Measurements from ENCODE around the gene SNRNP27. TPM values are rescaled to one million over a fixed set of nuclear protein-coding genes. Genes with fewer than 3 reads are reported as not detected.
A peak's percentile ranks its signal among the peaks of the same experiment; 100 is the strongest.

Gene SNRNP27
- total and polyA plus RNA-seq, 9 of the 15 experiments (the other 6 are each of a cell fraction or from before 2014, with no cell fraction given): 29.2 to 102 (median 65.7) TPM

DNA sequence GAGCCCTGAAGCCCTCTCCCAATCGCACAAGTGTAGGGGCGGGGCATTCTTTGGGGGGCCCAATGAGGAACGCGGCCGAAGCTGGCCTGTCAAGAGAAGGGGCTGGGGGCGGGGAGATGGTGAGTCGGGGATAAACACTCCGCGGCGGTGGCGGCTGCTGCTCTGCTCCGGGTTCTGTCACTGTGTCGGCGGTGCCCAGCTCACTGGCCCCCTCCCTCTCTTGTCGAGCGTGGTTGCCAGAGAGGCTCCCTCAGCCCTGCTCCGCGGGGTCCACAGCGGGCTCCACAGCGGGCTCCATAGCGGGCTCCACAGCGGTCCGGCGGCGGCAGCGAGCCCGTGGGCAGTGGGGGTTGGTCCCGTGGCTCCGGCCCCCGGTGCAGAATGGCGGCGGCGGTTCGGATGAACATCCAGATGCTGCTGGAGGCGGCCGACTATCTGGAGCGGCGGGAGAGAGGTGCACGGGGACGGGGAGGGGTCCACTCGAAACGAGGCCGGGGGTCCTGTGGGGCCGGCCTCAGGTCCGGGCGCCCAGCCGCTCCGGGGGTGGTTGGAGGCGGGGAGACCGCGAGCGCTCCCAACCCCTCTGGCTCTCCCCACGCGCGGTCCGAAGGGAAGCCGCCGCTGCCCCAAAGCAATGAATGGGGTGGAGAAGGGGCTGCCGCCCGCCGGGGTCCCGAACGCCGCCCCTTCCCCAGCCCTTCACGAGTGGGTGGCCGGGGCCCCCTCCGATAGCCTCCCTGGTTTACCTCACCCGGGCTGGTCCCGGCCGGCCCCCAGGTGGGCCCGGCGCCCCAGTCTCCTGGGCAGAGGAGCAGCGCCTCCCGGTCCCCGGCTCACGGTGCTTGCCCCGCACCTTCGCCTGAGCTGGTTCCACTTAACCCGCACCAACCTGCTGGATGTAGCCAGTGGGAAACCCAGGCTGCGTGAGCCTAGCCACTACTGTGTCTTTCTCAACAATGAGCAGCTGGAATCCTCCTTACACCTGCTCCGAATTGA is 21.5 kb downstream of the SNRNP27 start, which contains the start of gene MXD1 (continued):
- TF ChIP-seq, protein P1, sequence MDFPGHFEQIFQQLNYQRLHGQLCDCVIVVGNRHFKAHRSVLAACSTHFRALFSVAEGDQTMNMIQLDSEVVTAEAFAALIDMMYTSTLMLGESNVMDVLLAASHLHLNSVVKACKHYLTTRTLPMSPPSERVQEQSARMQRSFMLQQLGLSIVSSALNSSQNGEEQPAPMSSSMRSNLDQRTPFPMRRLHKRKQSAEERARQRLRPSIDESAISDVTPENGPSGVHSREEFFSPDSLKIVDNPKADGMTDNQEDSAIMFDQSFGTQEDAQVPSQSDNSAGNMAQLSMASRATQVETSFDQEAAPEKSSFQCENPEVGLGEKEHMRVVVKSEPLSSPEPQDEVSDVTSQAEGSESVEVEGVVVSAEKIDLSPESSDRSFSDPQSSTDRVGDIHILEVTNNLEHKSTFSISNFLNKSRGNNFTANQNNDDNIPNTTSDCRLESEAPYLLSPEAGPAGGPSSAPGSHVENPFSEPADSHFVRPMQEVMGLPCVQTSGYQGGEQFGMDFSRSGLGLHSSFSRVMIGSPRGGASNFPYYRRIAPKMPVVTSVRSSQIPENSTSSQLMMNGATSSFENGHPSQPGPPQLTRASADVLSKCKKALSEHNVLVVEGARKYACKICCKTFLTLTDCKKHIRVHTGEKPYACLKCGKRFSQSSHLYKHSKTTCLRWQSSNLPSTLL (IDR thresholded peaks at IDR 0.05): peak; percentile 79
- TF ChIP-seq TEAD1 (CRISPR knock-in tag; IDR thresholded peaks at IDR 0.05): no peak; a peak in 1 of 4 replicates
- TF ChIP-seq JUND (IDR thresholded peaks at IDR 0.05; ENCODE audit: borderline replicate concordance, low read depth, low read length): no peak
- no peak for TF ChIP-seq JUND (tag; IDR thresholded peaks at IDR 0.05; ENCODE audit: borderline replicate concordance, low read depth, low read length)
- no peak for TF ChIP-seq ATF7 (IDR thresholded peaks at IDR 0.05)
- TF ChIP-seq, protein P2, sequence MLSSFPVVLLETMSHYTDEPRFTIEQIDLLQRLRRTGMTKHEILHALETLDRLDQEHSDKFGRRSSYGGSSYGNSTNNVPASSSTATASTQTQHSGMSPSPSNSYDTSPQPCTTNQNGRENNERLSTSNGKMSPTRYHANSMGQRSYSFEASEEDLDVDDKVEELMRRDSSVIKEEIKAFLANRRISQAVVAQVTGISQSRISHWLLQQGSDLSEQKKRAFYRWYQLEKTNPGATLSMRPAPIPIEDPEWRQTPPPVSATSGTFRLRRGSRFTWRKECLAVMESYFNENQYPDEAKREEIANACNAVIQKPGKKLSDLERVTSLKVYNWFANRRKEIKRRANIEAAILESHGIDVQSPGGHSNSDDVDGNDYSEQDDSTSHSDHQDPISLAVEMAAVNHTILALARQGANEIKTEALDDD (IDR thresholded peaks at IDR 0.05): no peak
- TF ChIP-seq CEBPG (CRISPR knock-in tag; IDR thresholded peaks at IDR 0.05): no peak
- no peak for TF ChIP-seq CEBPG (tag; conservative IDR thresholded peaks at IDR 0.05 in 1 of 2, IDR thresholded peaks at IDR 0.05 in 1 of 2)
- TF ChIP-seq, protein P3, sequence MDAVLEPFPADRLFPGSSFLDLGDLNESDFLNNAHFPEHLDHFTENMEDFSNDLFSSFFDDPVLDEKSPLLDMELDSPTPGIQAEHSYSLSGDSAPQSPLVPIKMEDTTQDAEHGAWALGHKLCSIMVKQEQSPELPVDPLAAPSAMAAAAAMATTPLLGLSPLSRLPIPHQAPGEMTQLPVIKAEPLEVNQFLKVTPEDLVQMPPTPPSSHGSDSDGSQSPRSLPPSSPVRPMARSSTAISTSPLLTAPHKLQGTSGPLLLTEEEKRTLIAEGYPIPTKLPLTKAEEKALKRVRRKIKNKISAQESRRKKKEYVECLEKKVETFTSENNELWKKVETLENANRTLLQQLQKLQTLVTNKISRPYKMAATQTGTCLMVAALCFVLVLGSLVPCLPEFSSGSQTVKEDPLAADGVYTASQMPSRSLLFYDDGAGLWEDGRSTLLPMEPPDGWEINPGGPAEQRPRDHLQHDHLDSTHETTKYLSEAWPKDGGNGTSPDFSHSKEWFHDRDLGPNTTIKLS (IDR thresholded peaks at IDR 0.05; ENCODE audit: borderline replicate concordance, low read depth): no peak
- no peak for TF ChIP-seq E2F3 (CRISPR knock-in tag; IDR thresholded peaks at IDR 0.05)
- TF ChIP-seq CHD4 (IDR thresholded peaks at IDR 0.05; ENCODE audit: insufficient read depth, insufficient replicate concordance, low read depth, low read length, poor library complexity, severe bottlenecking): no peak
- TF ChIP-seq ZNF561 (CRISPR knock-in tag; conservative IDR thresholded peaks at IDR 0.05): no peak
- TF ChIP-seq ZNF239 (CRISPR knock-in tag; IDR thresholded peaks at IDR 0.05): no peak
- TF ChIP-seq ZNF311 (CRISPR knock-in tag; IDR thresholded peaks at IDR 0.05): no peak
- TF ChIP-seq ETV1 (tag; conservative IDR thresholded peaks at IDR 0.05; ENCODE audit: low read depth): no peak
- TF ChIP-seq SREBF1 (IDR thresholded peaks at IDR 0.05; ENCODE audit: borderline replicate concordance, low read depth, low read length): no peak
- no peak for TF ChIP-seq ERF (CRISPR knock-in tag; IDR thresholded peaks at IDR 0.05)
- peak; percentile 95 for TF ChIP-seq RBM22 (IDR thresholded peaks at IDR 0.05; ENCODE audit: low read depth, low read length, poor library complexity, severe bottlenecking)
- no peak for TF ChIP-seq HNRNPLL (IDR thresholded peaks at IDR 0.05; ENCODE audit: low read depth, low read length, poor library complexity, severe bottlenecking)
- TF ChIP-seq MECOM (CRISPR knock-in tag; IDR thresholded peaks at IDR 0.05): no peak
- no peak for TF ChIP-seq ZNF384 (IDR thresholded peaks at IDR 0.05; ENCODE audit: low read depth, low read length)
- TF ChIP-seq, protein P4, sequence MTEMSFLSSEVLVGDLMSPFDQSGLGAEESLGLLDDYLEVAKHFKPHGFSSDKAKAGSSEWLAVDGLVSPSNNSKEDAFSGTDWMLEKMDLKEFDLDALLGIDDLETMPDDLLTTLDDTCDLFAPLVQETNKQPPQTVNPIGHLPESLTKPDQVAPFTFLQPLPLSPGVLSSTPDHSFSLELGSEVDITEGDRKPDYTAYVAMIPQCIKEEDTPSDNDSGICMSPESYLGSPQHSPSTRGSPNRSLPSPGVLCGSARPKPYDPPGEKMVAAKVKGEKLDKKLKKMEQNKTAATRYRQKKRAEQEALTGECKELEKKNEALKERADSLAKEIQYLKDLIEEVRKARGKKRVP (CRISPR knock-in tag; IDR thresholded peaks at IDR 0.05): 0 out of 2 replicates have a peak, but pooled peaks have one; percentile 1
- no peak for TF ChIP-seq CBFA2T3 (IDR thresholded peaks at IDR 0.05)
